ENCODE results near the gene C9. TPM values are rescaled to one million over a fixed set of nuclear protein-coding genes. Genes with fewer than 3 reads are reported as not detected.
A peak's percentile ranks its signal among the peaks of the same experiment; 100 is the strongest.
"Not testable (repeated sequence)": the region's sequence is repeated elsewhere in the genome, so short reads cannot be mapped to it uniquely, and the experiment has no call there.

C9 gene
- total RNA-seq, 3 donors from 2014 or later: 0.12 TPM; not detected in 2

DNA sequence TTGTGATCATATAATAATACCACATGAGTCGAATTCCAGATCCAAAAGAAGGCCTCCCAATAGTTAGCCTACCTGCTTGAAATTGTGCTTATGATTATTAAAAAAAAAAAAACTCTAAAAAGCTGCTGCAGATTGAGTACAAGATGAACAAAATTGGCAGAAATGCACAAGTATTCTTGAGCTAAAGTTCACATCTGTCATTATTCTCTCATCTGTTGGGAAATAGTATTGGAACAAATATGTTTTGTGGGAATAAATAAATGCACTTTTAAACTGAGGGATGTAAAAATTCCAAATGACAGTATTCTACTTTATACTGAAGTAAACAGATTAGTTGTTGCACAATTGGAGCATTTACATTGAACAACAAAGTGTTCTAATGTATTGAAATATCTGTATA is 44.7 kb upstream of the C9 start:
- TF ChIP-seq, protein P1, sequence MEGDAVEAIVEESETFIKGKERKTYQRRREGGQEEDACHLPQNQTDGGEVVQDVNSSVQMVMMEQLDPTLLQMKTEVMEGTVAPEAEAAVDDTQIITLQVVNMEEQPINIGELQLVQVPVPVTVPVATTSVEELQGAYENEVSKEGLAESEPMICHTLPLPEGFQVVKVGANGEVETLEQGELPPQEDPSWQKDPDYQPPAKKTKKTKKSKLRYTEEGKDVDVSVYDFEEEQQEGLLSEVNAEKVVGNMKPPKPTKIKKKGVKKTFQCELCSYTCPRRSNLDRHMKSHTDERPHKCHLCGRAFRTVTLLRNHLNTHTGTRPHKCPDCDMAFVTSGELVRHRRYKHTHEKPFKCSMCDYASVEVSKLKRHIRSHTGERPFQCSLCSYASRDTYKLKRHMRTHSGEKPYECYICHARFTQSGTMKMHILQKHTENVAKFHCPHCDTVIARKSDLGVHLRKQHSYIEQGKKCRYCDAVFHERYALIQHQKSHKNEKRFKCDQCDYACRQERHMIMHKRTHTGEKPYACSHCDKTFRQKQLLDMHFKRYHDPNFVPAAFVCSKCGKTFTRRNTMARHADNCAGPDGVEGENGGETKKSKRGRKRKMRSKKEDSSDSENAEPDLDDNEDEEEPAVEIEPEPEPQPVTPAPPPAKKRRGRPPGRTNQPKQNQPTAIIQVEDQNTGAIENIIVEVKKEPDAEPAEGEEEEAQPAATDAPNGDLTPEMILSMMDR (IDR thresholded peaks at IDR 0.05): no peak
- DNase-seq: no peak
- intact Hi-C loops (cut with DNase I, micrococcal nuclease): no loop called here
- Histone ChIP-seq H3K4me1 (ENCODE audit: low read depth) (no peaks in the 10 kb centered on the region), H3K36me3 (ENCODE audit: low read depth) (no peaks in the 10 kb centered on the region), H3K4me3 (no peak overlapping the region), H3K9me3 (no peaks in the 10 kb centered on the region)
- no peak for ATAC-seq

DNA sequence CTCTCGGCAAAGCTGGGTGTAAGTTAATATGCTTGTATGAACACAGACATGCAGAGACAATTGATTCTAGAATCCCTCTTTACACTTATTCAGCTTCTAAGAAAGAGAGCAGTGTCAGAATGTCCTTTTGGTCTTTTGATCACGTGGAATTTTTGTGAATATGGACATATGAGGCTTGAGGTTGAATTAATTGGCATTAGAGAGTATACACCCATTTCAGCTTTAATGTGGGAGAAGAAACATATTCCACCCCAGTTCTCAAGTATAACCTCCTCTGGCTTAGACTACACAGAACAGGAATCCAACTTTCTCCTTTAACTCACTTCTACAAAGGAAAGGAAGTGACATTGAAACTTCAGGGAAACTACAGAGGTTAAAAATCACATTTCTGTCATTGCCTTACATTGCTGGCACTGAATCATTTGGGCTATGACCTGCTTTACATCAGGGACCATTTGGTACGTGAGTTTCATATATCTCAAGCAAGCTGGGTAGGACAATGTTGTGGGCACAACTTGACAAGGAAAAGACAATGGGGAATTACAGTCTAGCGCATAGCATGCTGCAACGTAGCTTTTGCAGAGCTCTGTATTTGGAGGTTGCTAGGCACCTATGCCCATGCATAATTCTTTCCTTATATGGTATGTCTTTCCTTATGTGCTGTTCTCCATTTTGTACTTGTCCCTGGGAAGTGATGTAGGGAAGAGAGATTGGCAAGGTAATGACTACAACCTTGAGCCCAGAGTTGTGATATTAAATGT is 41.0 kb upstream of the C9 start:
- TF ChIP-seq, protein P1 (IDR thresholded peaks at IDR 0.05): no peak
- no peaks in the 10 kb centered on the region for H3K4me1 ChIP-seq (ENCODE audit: low read depth)
- ATAC-seq (peak; percentile 43), DNase-seq (no peak)
- H3K4me3 ChIP-seq: no peak overlapping the region
- no peaks in the 10 kb centered on the region for H3K9me3 ChIP-seq
- H3K36me3 ChIP-seq (ENCODE audit: low read depth): no peaks in the 10 kb centered on the region
- intact Hi-C loops (cut with DNase I, micrococcal nuclease): no loop called here

DNA sequence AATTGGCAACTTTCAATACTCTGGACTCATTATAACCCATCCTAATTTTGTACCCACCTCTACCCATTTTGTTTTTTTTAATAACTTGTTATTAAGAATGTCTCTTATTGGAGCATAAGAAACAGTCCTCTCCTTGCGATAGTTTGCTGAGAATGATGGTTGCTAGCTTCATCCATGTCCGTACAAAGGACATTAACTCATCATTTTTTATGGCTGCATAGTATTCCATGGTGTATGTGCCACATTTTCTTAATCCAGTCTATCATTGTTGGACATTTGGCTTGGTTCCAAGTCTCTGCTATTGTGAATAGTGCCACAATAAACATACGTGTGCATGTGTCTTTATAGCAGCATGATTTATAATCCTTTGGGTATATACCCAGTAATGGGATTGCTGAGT is 39.5 kb upstream of the C9 start:
- H3K4me3 ChIP-seq; H3K4me1 ChIP-seq (ENCODE audit: low read depth); intact Hi-C loops (cut with DNase I, micrococcal nuclease); ATAC-seq; DNase-seq; H3K9me3 ChIP-seq; H3K36me3 ChIP-seq (ENCODE audit: low read depth): not testable (repeated sequence)

DNA sequence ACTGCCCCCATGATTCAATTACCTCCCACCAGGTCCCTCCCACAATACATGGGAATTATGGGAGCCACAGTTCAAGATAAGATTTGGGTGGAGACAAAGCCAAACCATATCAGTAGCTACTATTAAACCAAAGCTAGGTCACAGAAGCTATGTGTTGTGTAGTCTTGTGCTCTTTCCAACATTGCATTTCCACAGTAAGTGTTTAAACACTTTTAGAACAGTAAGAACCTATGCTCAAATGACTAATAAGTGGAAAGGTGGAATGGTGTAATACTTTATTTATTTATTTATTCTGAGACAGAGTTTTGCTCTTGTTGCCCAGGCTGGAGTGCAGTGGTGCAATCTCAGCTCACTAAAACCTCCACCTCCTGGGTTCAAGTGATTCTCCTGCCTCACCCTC is 37.8 kb upstream of the C9 start:
- ATAC-seq; H3K4me3 ChIP-seq; H3K36me3 ChIP-seq (ENCODE audit: low read depth); DNase-seq; intact Hi-C loops (cut with DNase I, micrococcal nuclease); H3K4me1 ChIP-seq (ENCODE audit: low read depth); H3K9me3 ChIP-seq: not testable (repeated sequence)

DNA sequence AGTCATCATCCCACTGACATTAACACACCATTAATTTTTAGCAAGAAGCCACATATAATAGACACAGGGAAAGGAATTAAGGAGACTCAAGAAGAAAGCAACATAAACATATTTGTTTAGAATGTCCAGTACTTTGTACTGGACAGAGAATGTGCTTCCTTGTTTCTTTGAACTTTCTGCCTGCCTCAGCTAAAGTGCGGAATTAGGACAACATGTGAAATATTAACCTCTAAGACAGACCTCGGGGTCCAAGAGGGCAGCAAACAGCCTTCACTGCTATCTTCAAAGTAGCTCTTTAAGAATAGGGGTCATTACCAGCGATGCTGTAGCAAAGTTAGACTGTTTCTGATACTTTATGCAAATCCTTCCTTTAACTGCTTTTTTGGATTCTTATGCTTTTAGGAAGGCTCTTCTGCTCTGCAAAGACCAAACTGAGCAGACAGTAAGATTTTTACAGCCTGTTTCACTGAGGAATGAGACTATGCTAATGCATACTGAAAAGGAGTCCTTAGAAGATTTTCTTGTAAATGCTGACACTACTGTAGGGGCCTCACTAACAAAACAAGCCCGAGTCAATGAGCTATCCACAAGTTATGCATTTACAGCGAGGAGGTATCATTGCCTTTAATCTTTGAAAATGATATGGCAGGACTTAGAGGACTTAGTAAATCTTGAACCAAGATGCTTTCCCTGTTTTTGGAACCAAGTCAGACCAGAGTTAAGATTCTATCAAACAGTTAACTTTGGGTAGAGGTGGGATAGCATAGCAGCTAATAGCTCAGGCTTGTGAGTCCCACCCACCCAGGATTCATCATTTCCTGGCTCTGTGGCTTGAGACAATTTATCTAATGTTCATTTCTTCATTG is 36.7 kb upstream of the C9 start:
- H3K36me3 ChIP-seq (ENCODE audit: low read depth): no peaks in the 10 kb centered on the region
- ATAC-seq (peak; percentile 46), DNase-seq (no peak)
- H3K9me3 ChIP-seq: no peaks in the 10 kb centered on the region
- TF ChIP-seq, protein P1 (IDR thresholded peaks at IDR 0.05): no peak
- no peaks in the 10 kb centered on the region for H3K4me1 ChIP-seq (ENCODE audit: low read depth)
- no peak overlapping the region for H3K4me3 ChIP-seq
- intact Hi-C loops (cut with DNase I, micrococcal nuclease): no loop called here

DNA sequence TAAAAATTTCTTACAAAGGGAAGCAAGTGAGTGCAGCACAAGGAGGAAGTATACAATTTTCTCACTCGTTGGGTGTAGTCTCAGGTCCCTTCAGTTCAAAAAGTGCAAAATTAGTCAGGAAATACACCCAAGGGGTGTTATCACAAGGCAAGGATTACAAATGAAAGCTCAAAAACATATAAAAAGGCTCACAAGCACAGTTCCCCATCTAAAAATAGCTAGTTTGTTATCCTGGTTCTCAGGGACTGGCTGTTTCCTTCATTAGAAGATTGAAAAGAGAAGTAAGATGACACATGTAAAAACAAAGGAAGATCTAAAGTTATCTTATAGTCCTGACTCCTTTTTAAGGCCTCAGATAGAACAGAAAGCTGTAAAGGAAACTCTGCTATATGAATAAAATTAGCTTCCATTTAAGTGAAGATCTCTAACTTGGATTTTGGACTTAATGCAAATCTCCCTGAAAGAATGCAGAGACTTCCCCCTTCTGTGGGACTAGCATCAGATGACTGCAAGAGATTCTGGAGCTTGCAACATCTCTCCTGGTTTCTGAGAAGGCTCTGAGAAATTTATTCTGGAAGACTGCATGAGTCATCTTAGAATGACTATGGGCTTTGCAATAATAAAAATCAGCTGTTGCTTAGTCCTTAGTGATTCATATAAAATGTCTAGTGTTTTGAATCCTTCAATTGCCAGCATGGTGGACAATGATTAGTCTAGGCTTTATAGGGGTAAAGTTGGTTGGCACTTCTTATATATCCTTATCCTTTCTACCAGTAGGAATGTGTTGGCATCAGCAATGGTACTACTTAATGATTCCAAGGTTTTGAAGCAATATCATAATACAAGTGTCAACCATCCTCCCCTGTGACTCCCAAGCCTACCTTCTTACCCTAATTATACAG is 35.1 kb upstream of the C9 start:
- no peak overlapping the region for H3K4me3 ChIP-seq
- no peaks in the 10 kb centered on the region for H3K36me3 ChIP-seq (ENCODE audit: low read depth)
- ATAC-seq: peak; percentile 92
- intact Hi-C loops (cut with DNase I, micrococcal nuclease): no loop called here
- H3K9me3 ChIP-seq: no peaks in the 10 kb centered on the region
- H3K4me1 ChIP-seq (ENCODE audit: low read depth): no peaks in the 10 kb centered on the region
- no peak for DNase-seq
- TF ChIP-seq, protein P1 (IDR thresholded peaks at IDR 0.05): no peak

Measured in mucosa of descending colon (tissue), 3 donors.